ENCODE results near the gene USP5.

DNA sequence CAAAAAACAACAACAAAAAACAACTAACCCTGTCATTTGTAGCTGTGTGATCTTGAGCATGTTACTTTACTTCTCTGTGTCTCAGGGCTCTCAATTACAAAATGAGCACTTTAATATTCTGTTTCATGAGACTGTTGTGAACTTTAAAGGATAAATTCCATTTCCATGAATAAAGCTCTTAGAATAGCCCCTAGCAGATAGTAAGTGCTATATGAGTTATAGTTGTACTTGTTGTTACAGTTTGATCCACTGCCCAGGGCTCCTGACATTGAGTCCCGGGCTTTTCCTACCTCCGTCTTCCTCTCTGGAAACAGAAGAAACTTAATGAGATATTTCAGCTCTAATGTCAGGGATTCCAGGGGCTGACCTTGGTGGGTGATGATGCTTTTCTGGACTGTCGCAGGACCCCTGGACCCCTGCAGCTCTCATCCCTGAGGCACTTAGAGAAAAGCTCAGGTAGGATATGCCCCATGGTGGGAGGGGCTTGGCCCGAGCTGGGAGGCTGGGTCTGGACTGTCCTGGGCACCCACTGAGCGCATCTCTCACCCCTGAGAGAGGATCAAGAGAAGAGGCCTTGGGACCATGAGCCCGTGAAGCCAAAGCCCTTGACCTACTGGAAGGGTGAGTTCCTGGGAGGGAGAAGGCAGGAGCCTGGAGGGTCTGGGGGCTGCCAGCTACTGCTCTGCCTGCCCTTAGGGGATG, 18.6 kb upstream of the USP5 start:
- TF ChIP-seq YY1 (IDR thresholded peaks at IDR 0.05; ENCODE audit: low read depth) (no peak), RAD21 (IDR thresholded peaks at IDR 0.05; ENCODE audit: low read length) (no peak), EP300 (IDR thresholded peaks at IDR 0.05; ENCODE audit: borderline replicate concordance in 1 of 2, low read depth in 1 of 2, low read length in 1 of 2) (no peak), TAF1 (IDR thresholded peaks at IDR 0.05; ENCODE audit: borderline replicate concordance, low read depth, low read length) (no peak), POLR2AphosphoS5 (IDR thresholded peaks at IDR 0.05; ENCODE audit: low read depth, low read length) (no peak), CHD2 (IDR thresholded peaks at IDR 0.05; ENCODE audit: low read length, partially characterized antibody) (no peak), GATA2 (CRISPR knock-in tag; IDR thresholded peaks at IDR 0.05) (no peak), NRF1 (IDR thresholded peaks at IDR 0.05; ENCODE audit: low read depth, low read length) (no peak), SIN3A (IDR thresholded peaks at IDR 0.05; ENCODE audit: borderline replicate concordance, low read depth, low read length) (no peak), MEF2A (IDR thresholded peaks at IDR 0.05; ENCODE audit: borderline replicate concordance, low read depth) (no peak), GABPA (IDR thresholded peaks at IDR 0.05; ENCODE audit: low read depth) (no peak)
- TF ChIP-seq, protein P1, sequence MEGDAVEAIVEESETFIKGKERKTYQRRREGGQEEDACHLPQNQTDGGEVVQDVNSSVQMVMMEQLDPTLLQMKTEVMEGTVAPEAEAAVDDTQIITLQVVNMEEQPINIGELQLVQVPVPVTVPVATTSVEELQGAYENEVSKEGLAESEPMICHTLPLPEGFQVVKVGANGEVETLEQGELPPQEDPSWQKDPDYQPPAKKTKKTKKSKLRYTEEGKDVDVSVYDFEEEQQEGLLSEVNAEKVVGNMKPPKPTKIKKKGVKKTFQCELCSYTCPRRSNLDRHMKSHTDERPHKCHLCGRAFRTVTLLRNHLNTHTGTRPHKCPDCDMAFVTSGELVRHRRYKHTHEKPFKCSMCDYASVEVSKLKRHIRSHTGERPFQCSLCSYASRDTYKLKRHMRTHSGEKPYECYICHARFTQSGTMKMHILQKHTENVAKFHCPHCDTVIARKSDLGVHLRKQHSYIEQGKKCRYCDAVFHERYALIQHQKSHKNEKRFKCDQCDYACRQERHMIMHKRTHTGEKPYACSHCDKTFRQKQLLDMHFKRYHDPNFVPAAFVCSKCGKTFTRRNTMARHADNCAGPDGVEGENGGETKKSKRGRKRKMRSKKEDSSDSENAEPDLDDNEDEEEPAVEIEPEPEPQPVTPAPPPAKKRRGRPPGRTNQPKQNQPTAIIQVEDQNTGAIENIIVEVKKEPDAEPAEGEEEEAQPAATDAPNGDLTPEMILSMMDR (IDR thresholded peaks at IDR 0.05): no peak
- TF ChIP-seq, protein P2, sequence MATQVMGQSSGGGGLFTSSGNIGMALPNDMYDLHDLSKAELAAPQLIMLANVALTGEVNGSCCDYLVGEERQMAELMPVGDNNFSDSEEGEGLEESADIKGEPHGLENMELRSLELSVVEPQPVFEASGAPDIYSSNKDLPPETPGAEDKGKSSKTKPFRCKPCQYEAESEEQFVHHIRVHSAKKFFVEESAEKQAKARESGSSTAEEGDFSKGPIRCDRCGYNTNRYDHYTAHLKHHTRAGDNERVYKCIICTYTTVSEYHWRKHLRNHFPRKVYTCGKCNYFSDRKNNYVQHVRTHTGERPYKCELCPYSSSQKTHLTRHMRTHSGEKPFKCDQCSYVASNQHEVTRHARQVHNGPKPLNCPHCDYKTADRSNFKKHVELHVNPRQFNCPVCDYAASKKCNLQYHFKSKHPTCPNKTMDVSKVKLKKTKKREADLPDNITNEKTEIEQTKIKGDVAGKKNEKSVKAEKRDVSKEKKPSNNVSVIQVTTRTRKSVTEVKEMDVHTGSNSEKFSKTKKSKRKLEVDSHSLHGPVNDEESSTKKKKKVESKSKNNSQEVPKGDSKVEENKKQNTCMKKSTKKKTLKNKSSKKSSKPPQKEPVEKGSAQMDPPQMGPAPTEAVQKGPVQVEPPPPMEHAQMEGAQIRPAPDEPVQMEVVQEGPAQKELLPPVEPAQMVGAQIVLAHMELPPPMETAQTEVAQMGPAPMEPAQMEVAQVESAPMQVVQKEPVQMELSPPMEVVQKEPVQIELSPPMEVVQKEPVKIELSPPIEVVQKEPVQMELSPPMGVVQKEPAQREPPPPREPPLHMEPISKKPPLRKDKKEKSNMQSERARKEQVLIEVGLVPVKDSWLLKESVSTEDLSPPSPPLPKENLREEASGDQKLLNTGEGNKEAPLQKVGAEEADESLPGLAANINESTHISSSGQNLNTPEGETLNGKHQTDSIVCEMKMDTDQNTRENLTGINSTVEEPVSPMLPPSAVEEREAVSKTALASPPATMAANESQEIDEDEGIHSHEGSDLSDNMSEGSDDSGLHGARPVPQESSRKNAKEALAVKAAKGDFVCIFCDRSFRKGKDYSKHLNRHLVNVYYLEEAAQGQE (IDR thresholded peaks at IDR 0.05; ENCODE audit: low read depth, low read length): no peak
- TF ChIP-seq, protein P3, sequence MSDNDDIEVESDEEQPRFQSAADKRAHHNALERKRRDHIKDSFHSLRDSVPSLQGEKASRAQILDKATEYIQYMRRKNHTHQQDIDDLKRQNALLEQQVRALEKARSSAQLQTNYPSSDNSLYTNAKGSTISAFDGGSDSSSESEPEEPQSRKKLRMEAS (IDR thresholded peaks at IDR 0.05; ENCODE audit: low read depth): no peak
